GM19455 (cell line): ENCODE measurements around the gene DSPP.
"Not testable (repeated sequence)": the region's sequence is repeated elsewhere in the genome, so short reads cannot be mapped to it uniquely, and the experiment has no call there.

Source experiments
- ATAC-seq: cut with Tn5 transposase; IDR thresholded peaks from one replicate; pipeline ENCODE4 v1.9.1; 2021; ENCODE audit not compliant: unreplicated experiment

DSPP gene

DNA sequence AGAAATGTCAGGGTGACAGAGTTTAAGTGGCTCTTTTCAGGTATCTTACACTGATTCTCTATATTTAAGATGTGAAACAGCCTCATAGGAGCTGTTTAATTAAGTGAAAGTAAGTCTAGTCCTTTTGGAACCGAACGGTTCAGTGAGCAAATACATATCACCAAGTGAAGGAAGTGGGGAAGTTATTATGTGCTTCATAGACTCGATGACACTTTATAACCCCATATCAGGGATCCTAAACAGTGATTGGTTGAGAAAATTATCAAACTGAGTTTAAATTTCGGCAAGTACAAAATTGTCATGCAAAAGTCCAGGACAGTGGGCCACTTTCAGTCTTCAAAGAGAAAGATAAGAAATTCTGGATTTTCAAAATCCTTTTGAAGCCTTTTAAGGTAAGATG lies at the start of gene DSPP:
TSS of gene DSPP (plus strand) at position 301 of the 400 bp plus-strand sequence. CDS start 2,380 bp downstream, outside the sequence.
- ATAC-seq, result no peak

DNA sequence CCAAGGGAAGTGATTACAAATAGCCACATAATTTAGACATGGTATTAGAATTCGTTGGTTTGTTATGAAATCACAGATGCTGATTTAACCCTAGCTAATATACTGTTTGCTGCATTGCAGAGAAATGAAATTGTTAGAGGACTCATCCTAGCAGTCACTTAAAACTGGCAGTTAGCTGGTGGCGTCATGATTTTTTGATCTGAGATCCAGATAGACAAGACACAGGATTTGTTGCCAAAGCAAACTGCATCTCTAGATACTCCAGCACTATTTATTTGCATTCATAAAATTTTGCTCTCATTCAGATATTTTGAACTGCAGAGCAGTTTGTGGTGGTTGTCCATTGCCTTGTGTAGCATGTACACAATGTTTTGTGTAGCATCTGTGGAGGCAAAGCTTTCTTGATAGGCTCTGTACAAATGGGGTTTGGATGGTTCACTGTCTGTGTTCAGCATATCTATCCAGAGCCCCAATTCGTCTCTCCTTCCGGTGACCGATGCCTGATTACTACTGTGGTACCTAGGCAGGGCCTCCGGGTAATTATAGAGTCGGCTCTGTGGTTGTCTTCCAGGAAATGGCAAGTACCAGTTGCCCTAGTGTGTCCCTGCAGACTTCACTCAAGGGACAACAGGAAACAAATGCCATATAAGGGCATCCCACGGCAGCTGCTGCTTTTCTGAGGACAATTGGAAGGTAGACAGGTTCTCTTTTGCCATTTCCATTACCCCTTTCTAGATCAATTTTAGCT lies 49.1 kb upstream of the DSPP start:
- ATAC-seq, result peak; percentile 100

- ATAC-seq, result no peak
Measured at GRCh38 chr4:87560802-87561201, 47.5 kb upstream of the DSPP start.

- no peak for ATAC-seq
Measured at GRCh38 chr4:87565746-87566145, 42.6 kb upstream of the DSPP start.

DNA sequence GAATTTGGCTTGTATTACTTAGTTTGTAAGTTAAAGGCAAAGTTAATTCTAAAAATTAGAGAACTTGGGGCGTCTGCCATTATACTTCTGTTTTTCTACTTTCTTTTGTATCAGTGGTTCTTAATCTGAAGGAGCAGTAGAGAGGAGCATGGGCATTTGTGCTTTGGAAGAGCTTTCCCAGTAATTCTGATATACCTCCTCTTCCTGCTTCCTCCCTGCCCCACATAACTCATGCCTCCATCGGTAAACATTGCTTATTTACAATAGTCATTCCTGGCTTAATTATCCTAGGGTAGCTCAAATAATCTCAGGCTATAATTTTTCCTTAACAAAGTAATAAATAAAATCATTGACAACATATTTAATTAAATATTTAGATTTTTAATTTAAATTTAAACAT lies 42.1 kb upstream of the DSPP start:
- no peak for ATAC-seq

DNA sequence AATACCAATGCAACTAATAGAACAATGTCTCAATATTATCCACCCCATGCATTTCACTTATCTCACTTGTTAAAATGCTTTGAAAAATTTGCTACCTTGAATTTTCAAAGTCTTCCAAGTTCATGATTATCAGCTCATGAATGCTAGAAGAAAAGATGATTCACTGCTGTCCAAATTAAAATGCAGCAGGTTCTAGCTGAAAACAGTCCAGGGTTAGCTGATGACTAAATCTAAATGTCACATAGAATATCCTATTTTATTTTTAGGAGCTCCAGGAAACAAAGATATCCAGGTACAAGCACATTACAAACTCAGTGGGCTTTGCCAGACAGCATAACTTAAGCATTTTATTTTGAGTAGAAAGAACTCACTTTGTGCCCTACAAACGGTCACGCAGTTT lies 41.1 kb upstream of the DSPP start:
- no peak for ATAC-seq

GRCh38 chr4:87570290-87570805 lies 38.0 kb upstream of the DSPP start:
- no peak for ATAC-seq

- ATAC-seq, result not testable (repeated sequence)
Measured at GRCh38 chr4:87574376-87574775, 34.0 kb upstream of the DSPP start.

GRCh38 chr4:87574996-87575395 lies 33.3 kb upstream of the DSPP start:
- no peak for ATAC-seq

- ATAC-seq, result no peak
Measured at GRCh38 chr4:87575408-87575807, 32.9 kb upstream of the DSPP start.

DNA sequence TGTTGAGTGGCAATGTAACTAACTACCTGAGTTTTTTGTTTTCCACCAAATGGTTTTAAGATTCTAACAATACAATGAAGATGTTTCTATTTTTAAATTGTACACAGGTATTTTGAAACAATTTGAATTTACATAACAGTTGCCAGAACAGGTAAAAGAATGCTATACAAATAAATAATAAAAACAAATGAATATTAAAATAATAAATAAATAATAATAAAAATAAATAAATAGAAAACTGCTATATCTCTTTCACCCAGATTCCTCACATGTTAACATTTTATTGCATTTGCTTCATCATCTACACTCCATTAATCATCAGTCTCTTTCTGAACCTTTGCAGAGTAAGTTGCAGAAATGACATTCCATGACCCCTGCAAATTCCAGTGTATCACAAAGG lies 32.3 kb upstream of the DSPP start:
- no peak for ATAC-seq

- no peak for ATAC-seq
Measured at GRCh38 chr4:87579478-87579877, 28.9 kb upstream of the DSPP start.

GRCh38 chr4:87580057-87580456 lies 28.3 kb upstream of the DSPP start:
- no peak for ATAC-seq

GRCh38 chr4:87584222-87584908 lies 24.0 kb upstream of the DSPP start:
- no peak for ATAC-seq

GRCh38 chr4:87589531-87589930 lies 18.8 kb upstream of the DSPP start:
- no peak for ATAC-seq

GRCh38 chr4:87592124-87592523 lies 16.2 kb upstream of the DSPP start:
- ATAC-seq, result no peak

DNA sequence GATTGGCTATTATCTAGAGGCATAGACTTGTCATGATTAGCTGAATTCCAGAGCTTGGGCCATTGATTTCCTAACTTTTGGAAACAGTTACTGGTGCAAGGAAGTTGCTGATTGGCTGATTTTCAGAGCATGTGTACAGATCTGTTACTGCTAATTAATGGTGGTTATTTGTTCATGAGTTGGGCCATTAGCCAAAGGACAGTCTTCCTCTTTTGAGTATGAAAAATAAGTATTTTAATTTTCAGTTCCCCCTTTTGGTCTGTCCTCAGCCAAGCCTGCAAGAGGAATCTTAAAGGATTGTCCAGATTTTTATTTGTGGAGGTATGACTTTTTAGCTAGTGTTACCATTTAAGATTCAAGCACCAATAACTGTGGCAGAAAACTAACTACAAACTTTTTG lies 7.0 kb upstream of the DSPP start:
- no peak for ATAC-seq

- ATAC-seq, result no peak
Measured at GRCh38 chr4:87614292-87614890, 6.1 kb downstream of the DSPP start.

- no peak for ATAC-seq
Measured at GRCh38 chr4:87616268-87616667, 7.9 kb downstream of the DSPP start.

GRCh38 chr4:87620086-87620485 lies 11.8 kb downstream of the DSPP start:
- no peak for ATAC-seq

DNA sequence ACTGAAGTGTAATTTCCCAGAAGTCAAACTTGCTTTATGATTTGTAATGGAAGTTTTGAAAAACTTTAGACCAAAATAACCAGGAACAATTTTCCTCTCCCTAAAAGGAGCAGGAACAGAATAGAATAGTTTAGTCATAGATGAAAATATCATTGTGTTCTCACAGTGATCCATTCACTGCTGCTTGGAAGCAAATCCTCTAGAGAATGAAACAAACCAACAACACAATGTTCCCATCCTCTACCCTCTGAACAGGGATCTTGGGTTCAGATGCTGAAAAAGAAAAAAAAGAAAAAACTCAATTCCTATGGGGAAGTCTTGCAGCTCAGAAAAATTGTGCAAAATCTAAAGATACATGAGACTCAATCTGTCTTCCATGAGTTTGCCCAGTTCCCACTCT lies 12.2 kb downstream of the DSPP start:
- ATAC-seq, result no peak

DNA sequence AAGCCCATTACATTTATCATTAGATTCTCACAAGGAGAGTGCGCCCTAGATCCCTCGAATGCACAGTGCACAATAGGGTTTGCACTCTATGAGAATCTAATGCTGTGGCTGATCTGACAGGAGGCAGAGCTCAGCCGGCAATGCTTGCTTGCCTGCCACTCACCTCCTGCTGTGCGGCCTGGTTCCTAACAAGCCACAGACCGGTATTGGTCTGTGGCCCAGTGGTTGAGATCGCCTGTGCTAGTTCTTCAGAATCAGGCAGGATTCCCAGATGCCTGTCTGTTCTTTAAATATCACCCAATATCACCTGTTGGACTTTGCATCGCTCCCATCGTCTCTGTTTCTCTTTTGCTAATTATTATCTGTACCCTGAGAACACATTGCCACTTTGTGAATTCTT lies 14.0 kb downstream of the DSPP start:
- no peak for ATAC-seq
